ENCODE measurements around the gene FURIN. TPM values are rescaled to one million over a fixed set of nuclear protein-coding genes. Genes with fewer than 3 reads are reported as not detected.

FURIN gene
- total RNA-seq, 1 experiment from 2014 or later, result 35.1 TPM

GRCh38 chr15:90918034-90918788 lies 49.8 kb downstream of the FURIN start:
- H3K27me3 ChIP-seq (ENCODE audit: insufficient read depth, low read length), result no peaks in the 10 kb centered on the region
- no peak overlapping the region for H3K4ac ChIP-seq (ENCODE audit: low read depth, low read length)
- no peaks in the 10 kb centered on the region for H4K20me1 ChIP-seq (ENCODE audit: control insufficient read depth, insufficient read depth, insufficient read length)
- peaks cover 3 to 57% (median 12%) of the 10 kb centered on the region in 3 experiments; a peak in 6 of 7 replicates for H3K36me3 Mint-ChIP-seq (ENCODE audit: insufficient read depth in 1 of 3, low read depth in 3 of 3)
- peak overlapping the region; percentile 6 to 59 (median 57); a peak in 4 of 7 replicates for H3K27ac Mint-ChIP-seq
- H4K5ac ChIP-seq (ENCODE audit: insufficient read length, low read depth, low read length), result no peak overlapping the region
- TF ChIP-seq CTCF (conservative IDR thresholded peaks at IDR 0.05), result no peak
- DNase-seq, result no peak
- no peak overlapping the region for H3K14ac ChIP-seq (ENCODE audit: insufficient read depth, low read length)
- H3K79me2 ChIP-seq (ENCODE audit: insufficient read depth, low read length), result no peaks in the 10 kb centered on the region
- no peak overlapping the region for H3K4me3 Mint-ChIP-seq
- H2AFZ ChIP-seq (ENCODE audit: low read length), result no peak overlapping the region
- no peak overlapping the region for H2AK5ac ChIP-seq (ENCODE audit: insufficient read length, low read length)
- no peak overlapping the region for H3K23ac ChIP-seq (ENCODE audit: insufficient read length, low read depth, low read length)
- no peak overlapping the region for H2BK120ac ChIP-seq (ENCODE audit: low read depth, low read length, poor library complexity, severe bottlenecking)
- no peak overlapping the region for H4K91ac ChIP-seq (ENCODE audit: insufficient read length, low read depth, low read length)
- H3K18ac ChIP-seq (ENCODE audit: insufficient read length, low read depth, low read length), result no peak overlapping the region
- H4K8ac ChIP-seq (replicated peaks; ENCODE audit: insufficient read length, low read depth, low read length), result no peak overlapping the region
- H3K27ac ChIP-seq (ENCODE audit: insufficient read length, low read depth, low read length), result no peak overlapping the region
- no peak overlapping the region for H3K9ac ChIP-seq (ENCODE audit: extremely low read depth, insufficient read length, low read length)
- H3K23me2 ChIP-seq (ENCODE audit: insufficient read length, low read depth, low read length, poor library complexity, severe bottlenecking), result no peaks in the 10 kb centered on the region
- H3K56ac ChIP-seq (ENCODE audit: insufficient read length, low read depth, low read length), result no peak overlapping the region
- H3K4me1 ChIP-seq (ENCODE audit: insufficient read depth, low read length), result no peaks in the 10 kb centered on the region
- H2BK20ac ChIP-seq (ENCODE audit: low read depth, low read length, poor library complexity, severe bottlenecking), result no peak overlapping the region
- H3K9me3 Mint-ChIP-seq, result no peaks in the 10 kb centered on the region
- H2BK5ac ChIP-seq (ENCODE audit: insufficient read length, low read length), result no peak overlapping the region
- peaks cover 11 to 12% of the 10 kb centered on the region in 2 experiments for H3K4me1 Mint-ChIP-seq
- H3K9me3 ChIP-seq (ENCODE audit: control insufficient read depth, low read depth, low read length), result no peaks in the 10 kb centered on the region
- no peak overlapping the region for H3K4me2 ChIP-seq (ENCODE audit: insufficient read depth, insufficient read length, low read length)
- no peaks in the 10 kb centered on the region for H3K79me1 ChIP-seq (ENCODE audit: insufficient read depth, low read depth, low read length, poor library complexity, severe bottlenecking)
- no peak overlapping the region for H2BK12ac ChIP-seq (ENCODE audit: insufficient read length, low read depth, low read length)
- H3T11ph ChIP-seq (ENCODE audit: low read length), result no peak overlapping the region
- WGBS (ENCODE audit: extremely low coverage, insufficient read length, low lambda C conversion rate), result no CpG with 5 or more reads among the region's 23 CpGs
- H3K27me3 Mint-ChIP-seq (ENCODE audit: low read depth), result no peaks in the 10 kb centered on the region
- H2BK15ac ChIP-seq (ENCODE audit: low read depth, low read length), result no peak overlapping the region
